H1 (cell line): ENCODE results near the gene TNP2. TPM values are rescaled to one million over a fixed set of nuclear protein-coding genes. Genes with fewer than 3 reads are reported as not detected.

Experiments used
- ATF2 ChIP-seq: IDR thresholded peaks from 2 replicates; pipeline ENCODE4 v1.6.1; 2012; ENCODE audit warnings: low read length, inconsistent platforms
- CHD1 ChIP-seq: IDR thresholded peaks from 2 replicates; pipeline ENCODE4 v1.6.1; 2012; ENCODE audit warnings: low read depth, low read length, improper control_type of control experiment
- CTCF ChIP-seq, 3 experiments: IDR thresholded peaks; 1 replicate in 2 of 3; 2 replicates in 1 of 3; pipeline versions ENCODE4 v1.5.1 to v1.6.1; 2011; ENCODE audit warnings: low read length in 3 of 3, mild to moderate bottlenecking in 3 of 3, inconsistent platforms in 2 of 3, low read depth in 1 of 3, moderate library complexity in 1 of 3; ENCODE audit not compliant: insufficient read depth in 1 of 3; ENCODE audit errors: control extremely low read depth in 1 of 3
- EP300 ChIP-seq, 2 experiments: IDR thresholded peaks; 1 replicate in 1 of 2; 2 replicates in 1 of 2; pipeline ENCODE4 v1.6.1; 2011 to 2012; ENCODE audit warnings: low read depth in 2 of 2, low read length in 2 of 2, mild to moderate bottlenecking in 2 of 2, borderline replicate concordance in 1 of 2, inconsistent platforms in 1 of 2, moderate library complexity in 1 of 2
- JUND ChIP-seq: IDR thresholded peaks from 2 replicates; pipeline ENCODE4 v1.6.1; 2011; ENCODE audit warnings: mild to moderate bottlenecking, improper control_type of control experiment, low read length
- KDM4A ChIP-seq: IDR thresholded peaks from one replicate; pipeline ENCODE4 v1.7.1; 2012; ENCODE audit warnings: low read depth, mild to moderate bottlenecking, moderate library complexity, low read length, inconsistent platforms; ENCODE audit not compliant: severe bottlenecking
- PHF8 ChIP-seq: fragments of 200-600 bp; sonication (generic); conservative IDR thresholded peaks from 2 replicates; pipeline ENCODE4 v1.7.1; 2012; ENCODE audit warnings: low read depth, mild to moderate bottlenecking, inconsistent platforms, low read length, moderate library complexity
- RAD21 ChIP-seq, 2 experiments: IDR thresholded peaks in 1 of 2; conservative IDR thresholded peaks in 1 of 2; 2 replicates each; pipeline ENCODE4 v1.6.1; 2011; ENCODE audit warnings: low read depth in 2 of 2, low read length in 2 of 2, improper control_type of control experiment in 1 of 2, inconsistent platforms in 1 of 2, mild to moderate bottlenecking in 1 of 2, moderate library complexity in 1 of 2
- RFX5 ChIP-seq: IDR thresholded peaks from 2 replicates; pipeline ENCODE4 v1.6.1; 2011; ENCODE audit warnings: low read depth, low read length, improper control_type of control experiment, borderline replicate concordance
- RNF2 ChIP-seq: fragments of 200-900, 300-1000 bp; sonication (generic); IDR thresholded peaks from 2 replicates; pipeline ENCODE4 v1.7.1; 2016; ENCODE audit warnings: borderline replicate concordance, low read depth, mild to moderate bottlenecking, antibody characterized with exemption, low read length; ENCODE audit not compliant: poor library complexity, severe bottlenecking; ENCODE audit errors: missing control alignments
- RXRA ChIP-seq: IDR thresholded peaks from 2 replicates; pipeline ENCODE4 v1.6.1; 2011; ENCODE audit warnings: low read depth, mild to moderate bottlenecking, low read length, moderate library complexity; ENCODE audit not compliant: insufficient read depth
- SAP30 ChIP-seq: fragments of 300-600 bp; sonication (generic); IDR thresholded peaks from 2 replicates; pipeline ENCODE4 v1.7.1; 2012; ENCODE audit warnings: low read length, moderate library complexity, mild to moderate bottlenecking, inconsistent platforms; ENCODE audit not compliant: insufficient read depth, insufficient replicate concordance
- SRF ChIP-seq: IDR thresholded peaks from 2 replicates; pipeline ENCODE4 v1.6.1; 2011; ENCODE audit warnings: mild to moderate bottlenecking, low read depth, low read length, moderate library complexity
- SUZ12 ChIP-seq: fragments of 200-600 bp; sonication (generic); IDR thresholded peaks from 2 replicates; pipeline ENCODE4 v1.6.1; 2012; ENCODE audit warnings: mild to moderate bottlenecking, inconsistent platforms, low read length, moderate library complexity, mixed read lengths
- USF2 ChIP-seq: IDR thresholded peaks from 2 replicates; pipeline ENCODE4 v1.6.1; 2011; ENCODE audit warnings: low read length, improper control_type of control experiment
- polyA plus RNA-seq, 7 experiments: library from polyadenylated mRNA; depleted of rRNA in 3 of 7; stranded (reverse) in 5 of 7; unstranded in 2 of 7; fragments of >200 nt in 5 of 7; fragments of 200-250 nt in 2 of 7; gene quantifications; 1 replicate in 5 of 7; 2 replicates in 1 of 7; 4 replicates in 1 of 7; pipeline versions ENCODE4 v1.2.1 to v1.2.3, GENCODE V29; 2011 to 2013; ENCODE audit warnings: missing spikeins in 2 of 7, mixed read lengths in 2 of 7
- total RNA-seq: library from RNA; stranded (reverse); fragmentation: NEBNext Ultra II Directional; extraction: Animal tissue kit (Norgen Biotek cat#: 25700); gene quantifications from 2 replicates; pipeline ENCODE4 v1.2.1, GENCODE V29; 2021

The TNP2 gene
- total and polyA plus RNA-seq, 2 of the 8 experiments (the other 6 are each of a cell fraction or from before 2014, with no cell fraction given) = not detected

- no peak for TF ChIP-seq CTCF (IDR thresholded peaks at IDR 0.05; ENCODE audit: control extremely low read depth in 1 of 3, insufficient read depth in 1 of 3, low read depth in 1 of 3, low read length in 3 of 3)
- TF ChIP-seq JUND = no peak
- TF ChIP-seq SUZ12 = no peak
- no peak for TF ChIP-seq CHD1
- TF ChIP-seq PHF8 = no peak
- no peak for TF ChIP-seq SAP30
- no peak for TF ChIP-seq RAD21 (IDR thresholded peaks at IDR 0.05 in 1 of 2, conservative IDR thresholded peaks at IDR 0.05 in 1 of 2; ENCODE audit: low read depth in 2 of 2, low read length in 2 of 2)
- no peak for TF ChIP-seq KDM4A
- no peak for TF ChIP-seq RFX5
- TF ChIP-seq SRF = no peak
- peak in 1 of 2 experiments; percentile 6; a peak in 1 of 3 replicates for TF ChIP-seq EP300 (IDR thresholded peaks at IDR 0.05; ENCODE audit: borderline replicate concordance in 1 of 2, low read depth in 2 of 2, low read length in 2 of 2)
- no peak for TF ChIP-seq ATF2
- TF ChIP-seq RXRA = no peak
- TF ChIP-seq USF2 = peak; percentile 49; the same call in 1 of the 2 replicates
- TF ChIP-seq RNF2 = no peak
Observed at GRCh38 chr16:11312718-11313492, 43.8 kb upstream of the TNP2 start (continued).
